GM12878 (cell line): ENCODE measurements around the gene LILRB5. TPM values are rescaled to one million over a fixed set of nuclear protein-coding genes. Genes with fewer than 3 reads are reported as not detected.

Experiments
- ATAC-seq: fragments of 200-7000 bp; cut with Tn5 transposase; 3 replicates; pipeline ENCODE4 v1.9.1; 2020; ENCODE audit warnings: mild to moderate bottlenecking, moderate library complexity
- BruUV-seq: library from RNA; stranded (reverse); fragments of 400-500 nt; replicated peaks from 2 replicates; lab custom pipeline; 2021; lab: Mats Ljungman, UMichigan
- CTCF ChIA-PET: fragments of 300-600 bp; sonication (Branson Sonifier 250); formaldehyde crosslinking; extraction: SDS; loops from one replicate; lab custom pipeline; 2021; ENCODE audit warnings: inconsistent platforms; lab: Yijun Ruan, JAX
- POLR2A ChIA-PET: fragments of 350-600 bp; formaldehyde crosslinking; extraction: SDS; loops from one replicate; lab custom pipeline; 2021; ENCODE audit warnings: inconsistent platforms; lab: Charles Lee
- RAD21 ChIA-PET: fragments of 300-600 bp; sonication (Branson Sonifier 250); formaldehyde crosslinking; loops from one replicate; lab custom pipeline; 2023; ENCODE audit warnings: antibody characterized with exemption; ENCODE audit not compliant: unreplicated experiment; lab: Charles Lee
- SMC1A ChIA-PET: fragments of 300-600 bp; sonication (Branson Sonifier 250); formaldehyde crosslinking; loops from one replicate; lab custom pipeline; 2023; ENCODE audit not compliant: unreplicated experiment, uncharacterized antibody; lab: Charles Lee
- DNase-seq: peaks from one replicate; pipeline ENCODE4 v3.0.0-alpha.2; 2011; ENCODE audit warnings: low read depth, low spot score
- FAIRE-seq: peaks from 3 replicates; lab custom pipeline; 2011; peaks lifted over from hg19 to GRCh38; lab: Jason Lieb, UNC
- H2AFZ ChIP-seq: 2 replicates; pipeline ENCODE4 v1.6.0; 2011; ENCODE audit warnings: low read depth, low read length, control low read depth; ENCODE audit not compliant: control insufficient read depth
- H3K27ac ChIP-seq: 2 replicates; pipeline ENCODE4 v1.5.1; 2011; ENCODE audit warnings: control low read depth; ENCODE audit not compliant: control insufficient read depth, insufficient read depth
- H3K27me3 ChIP-seq, 2 experiments: replicated peaks in 1 of 2; 2 replicates each; pipeline versions ENCODE4 v1.6.0 to v1.6.1; 2011; ENCODE audit warnings: low read length in 1 of 2; ENCODE audit not compliant: control insufficient read depth in 2 of 2, insufficient read depth in 2 of 2
- H3K36me3 ChIP-seq, 2 experiments: 2 replicates each; pipeline ENCODE4 v1.5.1; 2011; ENCODE audit warnings: low read length in 1 of 2; ENCODE audit not compliant: control insufficient read depth in 2 of 2, insufficient read depth in 2 of 2
- H3K4me1 ChIP-seq: 2 replicates; pipeline ENCODE4 v1.6.1; 2011; ENCODE audit warnings: mild to moderate bottlenecking, low read length, moderate library complexity, mixed read lengths; ENCODE audit not compliant: control insufficient read depth, insufficient read depth
- H3K4me2 ChIP-seq: 2 replicates; pipeline ENCODE4 v1.6.0; 2011; ENCODE audit warnings: control low read depth; ENCODE audit not compliant: control insufficient read depth, insufficient read depth
- H3K4me3 ChIP-seq: fragments of 200-600 bp; sonication (generic); 2 replicates; pipeline ENCODE4 v1.5.1; 2016
- H3K79me2 ChIP-seq: 2 replicates; pipeline ENCODE4 v1.6.0; 2011; ENCODE audit warnings: low read length; ENCODE audit not compliant: control insufficient read depth, insufficient read depth
- H3K9ac ChIP-seq: 2 replicates; pipeline ENCODE4 v1.8.0; 2011; ENCODE audit warnings: low read length, control low read depth, mixed read lengths; ENCODE audit not compliant: control insufficient read depth, insufficient read depth
- H3K9me3 ChIP-seq: replicated peaks from 3 replicates; pipeline ENCODE4 v1.5.1; 2011; ENCODE audit warnings: mild to moderate bottlenecking, low read length; ENCODE audit not compliant: control insufficient read depth, insufficient read depth
- H4K20me1 ChIP-seq: 2 replicates; pipeline ENCODE4 v1.6.0; 2011; ENCODE audit not compliant: control insufficient read depth, insufficient read depth
- ASH2L ChIP-seq: fragments of 300-600, 200-600 bp; sonication (generic); IDR thresholded peaks from 2 replicates; pipeline ENCODE4 v1.6.1; 2017; ENCODE audit warnings: low read depth, mild to moderate bottlenecking, borderline replicate concordance
- FOXM1 ChIP-seq: IDR thresholded peaks from 2 replicates; pipeline ENCODE4 v1.6.1; 2012; ENCODE audit warnings: low read depth, mild to moderate bottlenecking, inconsistent platforms, low read length, moderate library complexity
- JUNB ChIP-seq: IDR thresholded peaks from 2 replicates; pipeline ENCODE4 v1.6.1; 2016; ENCODE audit warnings: antibody characterized with exemption, mild to moderate bottlenecking
- JUND ChIP-seq: IDR thresholded peaks from 2 replicates; pipeline ENCODE4 v1.6.1; 2012; ENCODE audit warnings: low read depth, mild to moderate bottlenecking, low read length, improper control_type of control experiment, moderate library complexity
- KLF5 ChIP-seq: fragments of 450-650 bp; IDR thresholded peaks from 2 replicates; pipeline ENCODE4 v1.6.1; 2014; ENCODE audit warnings: mild to moderate bottlenecking; ENCODE audit not compliant: partially characterized antibody
- MEF2A ChIP-seq: IDR thresholded peaks from 2 replicates; pipeline ENCODE4 v1.6.1; 2011; ENCODE audit warnings: low read depth, mild to moderate bottlenecking, low read length, moderate library complexity; ENCODE audit not compliant: insufficient read depth
- MTA3 ChIP-seq: IDR thresholded peaks from 2 replicates; pipeline ENCODE4 v1.6.1; 2012; ENCODE audit warnings: low read length, inconsistent platforms, borderline replicate concordance
- NFIC ChIP-seq: IDR thresholded peaks from 2 replicates; pipeline ENCODE4 v1.6.1; 2012; ENCODE audit warnings: low read depth, mild to moderate bottlenecking, inconsistent platforms, low read length, moderate library complexity
- WGBS: methylation state at CpG from one replicate; pipeline ENCODE4 v1.1.6; 2016; ENCODE audit warnings: low lambda C conversion rate; ENCODE audit not compliant: insufficient replicate concordance, insufficient coverage; ENCODE audit errors: missing lambda C conversion rate; 5-methylcytosine and 5-hydroxymethylcytosine counted together
- in situ Hi-C: fragments of 300-500 bp; cut with MboI; formaldehyde crosslinking; loops from 9 replicates; pipeline ENCODE4 v1.14.3; 2018; ENCODE audit warnings: mixed read lengths
- intact Hi-C: fragments of 100-400 bp; cut with micrococcal nuclease; formaldehyde crosslinking; loops from one replicate; pipeline ENCODE4 v1.14.2; 2022; ENCODE audit not compliant: unreplicated experiment
- polyA plus RNA-seq, 11 experiments: library from polyadenylated mRNA; depleted of rRNA in 4 of 11; unstranded in 6 of 11; stranded (reverse) in 5 of 11; fragments of >200 nt; fragmentation: Nextera tagmentation in 4 of 11; fragmentation: Illumina TruSeq in 1 of 11; extraction: Ambion mirVana in 4 of 11; extraction: Trizol in 1 of 11; gene quantifications; 1 replicate in 1 of 11; 2 replicates in 10 of 11; pipeline versions ENCODE4 v1.2.1 to v1.2.3, GENCODE V29; 2011 to 2016; ENCODE audit warnings: inconsistent platforms in 2 of 11, missing spikeins in 2 of 11, low read depth in 1 of 11
- total RNA-seq, 4 experiments: library from RNA; depleted of rRNA in 3 of 4; stranded (reverse); fragments of >200 nt in 3 of 4; fragmentation: Illumina TruSeq in 1 of 4; extraction: Trizol in 1 of 4; gene quantifications; 2 replicates each; pipeline versions ENCODE4 v1.2.1 to v1.2.3, GENCODE V29; 2013 to 2021
- TF ChIP-seq, protein P1 (sequence below): fragments of 450-650 bp; IDR thresholded peaks from 2 replicates; pipeline ENCODE4 v1.6.1; 2017; ENCODE audit warnings: mild to moderate bottlenecking, moderate library complexity
- TF ChIP-seq, protein P2 (sequence below): fragments of 450-650 bp; IDR thresholded peaks from 2 replicates; pipeline ENCODE4 v1.6.1; 2017; ENCODE audit warnings: mild to moderate bottlenecking
- TF ChIP-seq, protein P3 (sequence below): IDR thresholded peaks from 2 replicates; pipeline ENCODE4 v1.6.1; 2012; ENCODE audit warnings: low read depth, low read length, improper control_type of control experiment

LILRB5 gene
- total and polyA plus RNA-seq, 10 of the 15 experiments (the other 5 are each of a cell fraction or from before 2014, with no cell fraction given) = 0.01 to 0.13 TPM; not detected in 8

DNA sequence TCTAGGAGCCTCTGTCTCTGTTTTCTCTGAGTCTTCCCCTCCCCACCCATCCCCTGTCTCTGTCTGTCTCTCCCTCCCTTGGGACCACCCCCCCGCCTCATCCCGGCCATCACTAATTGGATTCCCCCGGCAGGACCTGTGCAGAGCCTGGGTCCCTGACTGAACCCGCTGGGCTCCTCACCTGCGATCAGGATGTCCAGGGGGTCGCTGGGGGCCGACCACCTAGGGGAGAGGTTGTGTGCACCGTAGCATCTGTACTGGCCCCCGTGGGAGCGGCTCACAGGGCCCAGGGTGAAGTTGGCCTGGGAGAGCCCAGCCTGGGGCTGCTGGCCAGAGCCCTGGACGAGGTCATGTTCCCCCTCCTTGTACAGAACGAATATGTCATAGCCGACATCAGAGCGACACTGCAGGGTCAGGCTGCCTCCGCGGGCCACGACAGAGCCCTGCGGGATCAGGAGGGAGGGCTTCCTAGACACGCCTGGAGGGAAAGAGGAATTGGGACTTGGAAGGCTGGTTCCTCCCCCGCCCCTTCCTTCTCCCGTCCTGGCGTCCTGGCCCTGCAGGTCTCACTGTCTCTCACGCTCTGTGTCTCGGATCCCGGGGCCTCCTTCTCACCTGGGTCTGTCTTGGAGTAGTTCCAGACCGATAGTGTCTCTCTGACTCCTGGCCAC is 1.8 kb downstream of the LILRB5 start:
- Histone ChIP-seq H3K4me1 (no peaks in the 10 kb centered on the region), H2AFZ (no peak overlapping the region), H3K9me3 (no peaks in the 10 kb centered on the region), H3K9ac (no peak overlapping the region), H3K27ac (no peak overlapping the region), H3K36me3 (no peaks in the 10 kb centered on the region), H3K4me3 (no peak overlapping the region), H3K27me3 (0 out of 4 replicates have a peak, but pooled peaks cover 0 to 4% of the 10 kb centered on the region in 2 experiments), H4K20me1 (no peaks in the 10 kb centered on the region), H3K4me2 (no peak overlapping the region), H3K79me2 (no peaks in the 10 kb centered on the region)
- 32% methylated on average over 24 of the region's 26 CpGs for WGBS
- CTCF ChIA-PET = interaction anchor here (2.8 kb wide), 1 partner anchor 11 kb away, joined by 20 read pairs; no protein-coding TSS in a partner anchor
- no peak for FAIRE-seq
- ATAC-seq = no peak
- RAD21 ChIA-PET = no interaction called here
- SMC1A ChIA-PET = interaction anchor here (1.0 kb wide), 1 partner anchor 12 kb away, joined by 4 read pairs; no protein-coding TSS in a partner anchor
- DNase-seq = no peak
- no TSS peak for BruUV-seq
- intact Hi-C loops (no loop called here), in situ Hi-C loops (no loop called here)
- POLR2A ChIA-PET = no interaction called here
- TF ChIP-seq JUND (no peak), KLF5 (no peak), NFIC (no peak), MEF2A (no peak), ASH2L (no peak), MTA3 (no peak), JUNB (no peak), FOXM1 (no peak)
- TF ChIP-seq, protein P1, sequence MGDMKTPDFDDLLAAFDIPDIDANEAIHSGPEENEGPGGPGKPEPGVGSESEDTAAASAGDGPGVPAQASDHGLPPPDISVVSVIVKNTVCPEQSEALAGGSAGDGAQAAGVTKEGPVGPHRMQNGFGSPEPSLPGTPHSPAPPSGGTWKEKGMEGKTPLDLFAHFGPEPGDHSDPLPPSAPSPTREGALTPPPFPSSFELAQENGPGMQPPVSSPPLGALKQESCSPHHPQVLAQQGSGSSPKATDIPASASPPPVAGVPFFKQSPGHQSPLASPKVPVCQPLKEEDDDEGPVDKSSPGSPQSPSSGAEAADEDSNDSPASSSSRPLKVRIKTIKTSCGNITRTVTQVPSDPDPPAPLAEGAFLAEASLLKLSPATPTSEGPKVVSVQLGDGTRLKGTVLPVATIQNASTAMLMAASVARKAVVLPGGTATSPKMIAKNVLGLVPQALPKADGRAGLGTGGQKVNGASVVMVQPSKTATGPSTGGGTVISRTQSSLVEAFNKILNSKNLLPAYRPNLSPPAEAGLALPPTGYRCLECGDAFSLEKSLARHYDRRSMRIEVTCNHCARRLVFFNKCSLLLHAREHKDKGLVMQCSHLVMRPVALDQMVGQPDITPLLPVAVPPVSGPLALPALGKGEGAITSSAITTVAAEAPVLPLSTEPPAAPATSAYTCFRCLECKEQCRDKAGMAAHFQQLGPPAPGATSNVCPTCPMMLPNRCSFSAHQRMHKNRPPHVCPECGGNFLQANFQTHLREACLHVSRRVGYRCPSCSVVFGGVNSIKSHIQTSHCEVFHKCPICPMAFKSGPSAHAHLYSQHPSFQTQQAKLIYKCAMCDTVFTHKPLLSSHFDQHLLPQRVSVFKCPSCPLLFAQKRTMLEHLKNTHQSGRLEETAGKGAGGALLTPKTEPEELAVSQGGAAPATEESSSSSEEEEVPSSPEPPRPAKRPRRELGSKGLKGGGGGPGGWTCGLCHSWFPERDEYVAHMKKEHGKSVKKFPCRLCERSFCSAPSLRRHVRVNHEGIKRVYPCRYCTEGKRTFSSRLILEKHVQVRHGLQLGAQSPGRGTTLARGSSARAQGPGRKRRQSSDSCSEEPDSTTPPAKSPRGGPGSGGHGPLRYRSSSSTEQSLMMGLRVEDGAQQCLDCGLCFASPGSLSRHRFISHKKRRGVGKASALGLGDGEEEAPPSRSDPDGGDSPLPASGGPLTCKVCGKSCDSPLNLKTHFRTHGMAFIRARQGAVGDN = no peak
- TF ChIP-seq, protein P2, sequence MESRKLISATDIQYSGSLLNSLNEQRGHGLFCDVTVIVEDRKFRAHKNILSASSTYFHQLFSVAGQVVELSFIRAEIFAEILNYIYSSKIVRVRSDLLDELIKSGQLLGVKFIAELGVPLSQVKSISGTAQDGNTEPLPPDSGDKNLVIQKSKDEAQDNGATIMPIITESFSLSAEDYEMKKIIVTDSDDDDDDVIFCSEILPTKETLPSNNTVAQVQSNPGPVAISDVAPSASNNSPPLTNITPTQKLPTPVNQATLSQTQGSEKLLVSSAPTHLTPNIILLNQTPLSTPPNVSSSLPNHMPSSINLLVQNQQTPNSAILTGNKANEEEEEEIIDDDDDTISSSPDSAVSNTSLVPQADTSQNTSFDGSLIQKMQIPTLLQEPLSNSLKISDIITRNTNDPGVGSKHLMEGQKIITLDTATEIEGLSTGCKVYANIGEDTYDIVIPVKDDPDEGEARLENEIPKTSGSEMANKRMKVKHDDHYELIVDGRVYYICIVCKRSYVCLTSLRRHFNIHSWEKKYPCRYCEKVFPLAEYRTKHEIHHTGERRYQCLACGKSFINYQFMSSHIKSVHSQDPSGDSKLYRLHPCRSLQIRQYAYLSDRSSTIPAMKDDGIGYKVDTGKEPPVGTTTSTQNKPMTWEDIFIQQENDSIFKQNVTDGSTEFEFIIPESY = no peak
- TF ChIP-seq, protein P3, sequence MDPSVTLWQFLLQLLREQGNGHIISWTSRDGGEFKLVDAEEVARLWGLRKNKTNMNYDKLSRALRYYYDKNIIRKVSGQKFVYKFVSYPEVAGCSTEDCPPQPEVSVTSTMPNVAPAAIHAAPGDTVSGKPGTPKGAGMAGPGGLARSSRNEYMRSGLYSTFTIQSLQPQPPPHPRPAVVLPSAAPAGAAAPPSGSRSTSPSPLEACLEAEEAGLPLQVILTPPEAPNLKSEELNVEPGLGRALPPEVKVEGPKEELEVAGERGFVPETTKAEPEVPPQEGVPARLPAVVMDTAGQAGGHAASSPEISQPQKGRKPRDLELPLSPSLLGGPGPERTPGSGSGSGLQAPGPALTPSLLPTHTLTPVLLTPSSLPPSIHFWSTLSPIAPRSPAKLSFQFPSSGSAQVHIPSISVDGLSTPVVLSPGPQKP = no peak
